Smooth muscle cell (in vitro differentiated cells): ENCODE results near the gene C9orf43. TPM values are rescaled to one million over a fixed set of nuclear protein-coding genes. Genes with fewer than 3 reads are reported as not detected.
"Not testable (repeated sequence)": the region's sequence is repeated elsewhere in the genome, so short reads cannot be mapped to it uniquely, and the experiment has no call there.

ENCODE experiments used
- DNase-seq: peaks from one replicate; lab custom pipeline; 2025; ENCODE audit not compliant: unreplicated experiment; lab: John Stamatoyannopoulos, UW
- H2AFZ ChIP-seq: fragments of 200-600 bp; sonication (generic); 2 replicates; pipeline ENCODE4 v1.6.0; 2016; ENCODE audit warnings: antibody characterized with exemption, low read depth, mild to moderate bottlenecking
- H3F3A ChIP-seq: fragments of 200-600 bp; sonication (generic); 2 replicates; pipeline ENCODE4 v1.6.0; 2017; ENCODE audit warnings: antibody characterized with exemption, low read depth
- H3K27ac ChIP-seq: fragments of 200-600 bp; sonication (generic); 2 replicates; pipeline ENCODE4 v1.5.1; 2016; ENCODE audit warnings: low read depth, mild to moderate bottlenecking
- H3K27me3 ChIP-seq: fragments of 200-600 bp; sonication (generic); 2 replicates; pipeline ENCODE4 v1.6.1; 2016; ENCODE audit warnings: low read depth, mild to moderate bottlenecking
- H3K36me3 ChIP-seq: fragments of 200-600 bp; sonication (generic); 2 replicates; pipeline ENCODE4 v1.5.1; 2016; ENCODE audit warnings: low read depth
- H3K4me1 ChIP-seq: fragments of 200-600 bp; sonication (generic); 2 replicates; pipeline ENCODE4 v1.5.1; 2016; ENCODE audit warnings: low read depth
- H3K4me2 ChIP-seq: fragments of 200-600 bp; sonication (generic); 2 replicates; pipeline ENCODE4 v1.6.0; 2016; ENCODE audit warnings: mild to moderate bottlenecking
- H3K4me3 ChIP-seq: fragments of 200-600 bp; sonication (generic); 2 replicates; pipeline ENCODE4 v1.5.1; 2016; ENCODE audit warnings: mild to moderate bottlenecking
- H3K79me2 ChIP-seq: fragments of 200-600 bp; sonication (generic); 2 replicates; pipeline ENCODE4 v1.6.0; 2016; ENCODE audit warnings: low read depth, mild to moderate bottlenecking
- H3K9ac ChIP-seq: fragments of 200-600 bp; sonication (generic); 2 replicates; pipeline ENCODE4 v1.6.0; 2016; ENCODE audit warnings: low read depth
- H3K9me3 ChIP-seq: fragments of 200-600 bp; sonication (generic); replicated peaks from 2 replicates; pipeline ENCODE4 v1.5.1; 2016; ENCODE audit warnings: low read depth
- H4K20me1 ChIP-seq: fragments of 200-600 bp; sonication (generic); 2 replicates; pipeline ENCODE4 v1.6.0; 2016; ENCODE audit warnings: low read depth
- CTCF ChIP-seq: fragments of 200-600 bp; sonication (generic); IDR thresholded peaks from 2 replicates; pipeline ENCODE4 v1.5.1; 2017; ENCODE audit warnings: borderline replicate concordance, mild to moderate bottlenecking, antibody characterized with exemption; ENCODE audit not compliant: insufficient read depth, poor library complexity, severe bottlenecking
- WGBS: methylation state at CpG from one replicate; pipeline ENCODE4 v1.1.7; 2016; ENCODE audit warnings: low lambda C conversion rate; 5-methylcytosine and 5-hydroxymethylcytosine counted together
- polyA plus RNA-seq: library from polyadenylated mRNA; unstranded; fragments of >200 nt; fragmentation: Nextera tagmentation; extraction: Ambion mirVana; gene quantifications from 2 replicates; pipeline ENCODE4 v1.2.1, GENCODE V29; 2016
- total RNA-seq: library from RNA; depleted of rRNA; stranded (reverse); fragments of >200 nt; gene quantifications from 2 replicates; pipeline ENCODE4 v1.2.3, GENCODE V29; 2014

C9orf43 gene
- total and polyA plus RNA-seq, 2 experiments from 2014 or later = 2.0 TPM; not detected in 1

GRCh38 chr9:113399646-113400200 is 10.8 kb upstream of the C9orf43 start:
- Histone ChIP-seq H3K9me3 (no peaks in the 10 kb centered on the region), H3K79me2 (peaks cover 10% of the 10 kb centered on the region), H3K9ac (no peak overlapping the region), H3K4me1 (peaks cover 19% of the 10 kb centered on the region), H3K36me3 (no peaks in the 10 kb centered on the region), H3F3A (peaks cover 8% of the 10 kb centered on the region), H3K27ac (no peak overlapping the region), H3K4me3 (peak overlapping the region; percentile 73), H3K27me3 (no peaks in the 10 kb centered on the region), H3K4me2 (peak overlapping the region; percentile 84), H2AFZ (no peak overlapping the region), H4K20me1 (peaks cover 30% of the 10 kb centered on the region)
- TF ChIP-seq CTCF = no peak
- no peak for DNase-seq
- WGBS = 77% methylated on average over 3 of the region's 3 CpGs

- peaks cover 19% of the 10 kb centered on the region for H3K4me1 ChIP-seq
- H3K4me3 ChIP-seq = peak within 1 kb of the TSS; percentile 73
- peak; percentile 95 for TF ChIP-seq CTCF
- no peaks in the 10 kb centered on the region for H3K9me3 ChIP-seq
- H3K27me3 ChIP-seq = no peaks in the 10 kb centered on the region
- H3F3A ChIP-seq = peaks cover 8% of the 10 kb centered on the region
- peaks cover 5% of the 10 kb centered on the region for H3K79me2 ChIP-seq
- peaks cover 30% of the 10 kb centered on the region for H4K20me1 ChIP-seq
- peak within 1 kb of the TSS; percentile 58 for H2AFZ ChIP-seq
- peak; percentile 97 for DNase-seq
- H3K36me3 ChIP-seq = no peaks in the 10 kb centered on the region
- peak within 1 kb of the TSS; percentile 84 for H3K4me2 ChIP-seq
- peak within 1 kb of the TSS; percentile 45 for H3K9ac ChIP-seq
- peak within 1 kb of the TSS; percentile 18 for H3K27ac ChIP-seq
- 4% methylated on average over 36 of the region's 50 CpGs for WGBS
Observed at GRCh38 chr9:113401027-113401792, 9.3 kb upstream of the C9orf43 start, which contains the start of gene ALAD. Gene ALAD, minus strand, starts transcription at chr9:113401284. Its CDS starts 7,725 bp downstream, at chr9:113393559.

DNA sequence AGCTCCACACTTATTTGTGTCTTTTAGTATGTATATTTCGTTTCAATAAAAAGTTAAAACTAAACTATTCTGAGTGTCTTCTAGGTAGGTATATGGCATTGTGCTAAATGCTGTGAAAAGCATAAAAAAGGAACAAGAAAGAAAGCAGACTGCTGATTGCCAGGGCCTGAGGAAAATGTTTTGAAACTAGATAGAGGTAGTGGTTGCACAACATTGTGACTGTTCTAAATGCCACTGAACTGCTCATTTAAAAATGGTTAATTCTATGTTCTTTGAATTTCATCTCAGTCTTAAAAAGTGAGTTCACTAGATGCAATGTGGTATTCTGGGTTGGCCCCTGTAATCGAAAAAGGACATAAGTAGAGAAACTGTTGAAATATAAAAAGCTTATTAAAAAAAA is 6.9 kb upstream of the C9orf43 start:
- no peak overlapping the region for H3K4me2 ChIP-seq
- no peak for DNase-seq
- H3K27ac ChIP-seq = no peak overlapping the region
- TF ChIP-seq CTCF = no peak
- H3K79me2 ChIP-seq = peaks cover 11% of the 10 kb centered on the region
- peaks cover 9% of the 10 kb centered on the region for H3K4me1 ChIP-seq
- WGBS = 78% methylated on average over 2 of the region's 2 CpGs
- peaks cover 8% of the 10 kb centered on the region for H4K20me1 ChIP-seq
- H2AFZ ChIP-seq = no peak overlapping the region
- H3F3A ChIP-seq = peaks cover 12% of the 10 kb centered on the region
- H3K36me3 ChIP-seq = no peaks in the 10 kb centered on the region
- H3K9me3 ChIP-seq = no peaks in the 10 kb centered on the region
- no peak overlapping the region for H3K9ac ChIP-seq
- H3K4me3 ChIP-seq = no peak overlapping the region
- no peaks in the 10 kb centered on the region for H3K27me3 ChIP-seq

DNA sequence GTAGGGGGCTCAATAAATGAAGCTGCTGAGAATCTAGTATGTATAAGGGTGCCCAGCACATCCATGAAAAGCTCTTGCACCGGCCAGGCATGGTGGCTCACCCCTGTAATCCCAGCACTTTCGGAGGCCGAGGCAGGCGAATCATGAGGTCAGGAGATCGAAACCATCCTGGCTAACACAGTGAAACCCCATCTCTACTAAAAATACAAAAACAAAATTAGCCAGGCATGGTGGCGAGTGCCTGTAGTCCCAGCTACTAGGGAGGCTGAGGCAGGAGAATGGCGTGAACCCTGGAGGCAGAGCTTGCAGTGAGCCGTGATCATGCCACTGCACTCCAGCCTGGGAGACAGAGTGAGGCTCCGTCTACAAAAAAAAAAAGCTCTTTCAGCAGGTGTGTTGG is 4.2 kb upstream of the C9orf43 start:
- H3K9ac ChIP-seq, H2AFZ ChIP-seq, DNase-seq, H3K4me2 ChIP-seq, H3K27me3 ChIP-seq, H3K9me3 ChIP-seq, H4K20me1 ChIP-seq, H3F3A ChIP-seq, H3K4me1 ChIP-seq, H3K36me3 ChIP-seq, H3K4me3 ChIP-seq: not testable (repeated sequence)
- WGBS = 92% methylated on average over 9 of the region's 9 CpGs
- Histone ChIP-seq H3K79me2 (peaks cover 17% of the 10 kb centered on the region), H3K27ac (peak overlapping the region; percentile 6)
